Stimulated activated CD4-positive, alpha-beta T cell treated with anti-CD3 and anti-CD28 coated beads, Interleukin-1b, Interleukin-23, amount 100 ng/mL, for 24 hours (primary cell): ENCODE data around the gene TTC39A.
A peak's percentile ranks its signal among the peaks of the same experiment; 100 is the strongest.

ENCODE experiments used
- DNase-seq, 4 experiments: peaks; one replicate each; pipeline ENCODE4 v3.0.0-alpha.2; 2020; ENCODE audit warnings: low read depth in 4 of 4, low spot score in 1 of 4

The TTC39A gene

GRCh38 chr1:51299185-51299885 is 31.0 kb downstream of the TTC39A start:
- DNase-seq, result no peak

- no peak for DNase-seq
These were observed 32.0 kb downstream of the TTC39A start for GRCh38 chr1:51298322-51298705.

- DNase-seq, result no peak
These were observed 32.7 kb downstream of the TTC39A start for GRCh38 chr1:51297401-51298321.

- peak; percentile 34 to 76 (median 57) for DNase-seq
These were observed 33.7 kb downstream of the TTC39A start for GRCh38 chr1:51296383-51297357.

- no peak for DNase-seq
These were observed 34.4 kb downstream of the TTC39A start for GRCh38 chr1:51295926-51296325.

GRCh38 chr1:51294566-51295184 is 35.7 kb downstream of the TTC39A start:
- no peak for DNase-seq

- no peak for DNase-seq
These were observed 36.4 kb downstream of the TTC39A start for GRCh38 chr1:51293898-51294515.

- no peak for DNase-seq
These were observed 39.9 kb downstream of the TTC39A start for GRCh38 chr1:51290489-51290847.

GRCh38 chr1:51289676-51290488 is 40.5 kb downstream of the TTC39A start:
- no peak for DNase-seq

GRCh38 chr1:51288578-51288977 is 41.8 kb downstream of the TTC39A start:
- no peak for DNase-seq

- DNase-seq, result no peak
These were observed 42.4 kb downstream of the TTC39A start for GRCh38 chr1:51287966-51288365.

GRCh38 chr1:51285055-51285454 is 45.3 kb downstream of the TTC39A start:
- DNase-seq, result no peak

- DNase-seq, result no peak
These were observed 45.8 kb downstream of the TTC39A start for GRCh38 chr1:51284487-51284954.

- DNase-seq, result no peak
These were observed 46.4 kb downstream of the TTC39A start for GRCh38 chr1:51283979-51284378.

- DNase-seq, result no peak
These were observed 47.8 kb downstream of the TTC39A start for GRCh38 chr1:51282605-51283004.

- DNase-seq, result no peak
These were observed 48.6 kb downstream of the TTC39A start for GRCh38 chr1:51281807-51282206.

GRCh38 chr1:51280321-51280978 is 49.9 kb downstream of the TTC39A start:
- DNase-seq, result no peak

- no peak for DNase-seq
These were observed 54.1 kb downstream of the TTC39A start for GRCh38 chr1:51276286-51276685.

- DNase-seq, result no peak
These were observed 55.7 kb downstream of the TTC39A start for GRCh38 chr1:51274676-51275075.
